Osteoblast (primary cell): ENCODE data around the gene LIPG. TPM values are rescaled to one million over a fixed set of nuclear protein-coding genes. Genes with fewer than 3 reads are reported as not detected.
"Not testable (repeated sequence)": the region's sequence is repeated elsewhere in the genome, so short reads cannot be mapped to it uniquely, and the experiment has no call there.

Source experiments
- DNase-seq: peaks from one replicate; pipeline ENCODE4 v3.0.0; 2011; ENCODE audit warnings: low spot score, mixed read lengths; ENCODE audit not compliant: insufficient read length; ENCODE audit errors: missing footprints
- H2AFZ ChIP-seq: 2 replicates; pipeline ENCODE4 v1.6.0; 2011; ENCODE audit warnings: mild to moderate bottlenecking, low read length
- H3K27ac ChIP-seq: 2 replicates; pipeline ENCODE4 v1.5.1; 2011; ENCODE audit warnings: mild to moderate bottlenecking, low read depth, low read length, moderate library complexity
- H3K27me3 ChIP-seq: 2 replicates; pipeline ENCODE4 v1.6.0; 2012; ENCODE audit warnings: mild to moderate bottlenecking, control low read depth, inconsistent platforms, low read length, moderate library complexity; ENCODE audit not compliant: insufficient read depth
- H3K36me3 ChIP-seq: 2 replicates; pipeline ENCODE4 v1.5.1; 2011; ENCODE audit warnings: mild to moderate bottlenecking, low read length, control low read depth, moderate library complexity; ENCODE audit not compliant: insufficient read depth
- H3K4me1 ChIP-seq: 2 replicates; pipeline ENCODE4 v1.5.1; 2011; ENCODE audit warnings: mild to moderate bottlenecking, low read length, control low read depth, moderate library complexity; ENCODE audit not compliant: insufficient read depth
- H3K4me2 ChIP-seq: 2 replicates; pipeline ENCODE4 v1.6.0; 2011; ENCODE audit warnings: mild to moderate bottlenecking, low read length; ENCODE audit not compliant: insufficient read depth
- H3K4me3 ChIP-seq: fragments of 200-600 bp; sonication (generic); 3 replicates; pipeline ENCODE4 v1.5.1; 2012; ENCODE audit warnings: mild to moderate bottlenecking, low read length, inconsistent platforms; ENCODE audit not compliant: insufficient read depth
- H3K79me2 ChIP-seq: 2 replicates; pipeline ENCODE4 v1.6.0; 2012; ENCODE audit warnings: mild to moderate bottlenecking, low read length, control low read depth, inconsistent platforms; ENCODE audit not compliant: insufficient read depth
- H3K9me3 ChIP-seq: 2 replicates; pipeline ENCODE4 v1.5.1; 2011; ENCODE audit warnings: low read depth, low read length, control low read depth
- H4K20me1 ChIP-seq: 2 replicates; pipeline ENCODE4 v1.6.0; 2012; ENCODE audit warnings: mild to moderate bottlenecking, low read length, control low read depth; ENCODE audit not compliant: insufficient read depth
- total RNA-seq: library from RNA; depleted of rRNA; stranded (reverse); fragments of >200 nt; gene quantifications from 2 replicates; pipeline ENCODE4 v1.2.3, GENCODE V29; 2012
- TF ChIP-seq, protein P1 (sequence below): IDR thresholded peaks from 2 replicates; pipeline ENCODE4 v1.5.1; 2011; ENCODE audit warnings: mild to moderate bottlenecking, low read depth, low read length, moderate library complexity; ENCODE audit errors: extremely low read depth

The LIPG gene
- total RNA-seq, result 2.2 and 3.5 TPM in 2 replicates

DNA sequence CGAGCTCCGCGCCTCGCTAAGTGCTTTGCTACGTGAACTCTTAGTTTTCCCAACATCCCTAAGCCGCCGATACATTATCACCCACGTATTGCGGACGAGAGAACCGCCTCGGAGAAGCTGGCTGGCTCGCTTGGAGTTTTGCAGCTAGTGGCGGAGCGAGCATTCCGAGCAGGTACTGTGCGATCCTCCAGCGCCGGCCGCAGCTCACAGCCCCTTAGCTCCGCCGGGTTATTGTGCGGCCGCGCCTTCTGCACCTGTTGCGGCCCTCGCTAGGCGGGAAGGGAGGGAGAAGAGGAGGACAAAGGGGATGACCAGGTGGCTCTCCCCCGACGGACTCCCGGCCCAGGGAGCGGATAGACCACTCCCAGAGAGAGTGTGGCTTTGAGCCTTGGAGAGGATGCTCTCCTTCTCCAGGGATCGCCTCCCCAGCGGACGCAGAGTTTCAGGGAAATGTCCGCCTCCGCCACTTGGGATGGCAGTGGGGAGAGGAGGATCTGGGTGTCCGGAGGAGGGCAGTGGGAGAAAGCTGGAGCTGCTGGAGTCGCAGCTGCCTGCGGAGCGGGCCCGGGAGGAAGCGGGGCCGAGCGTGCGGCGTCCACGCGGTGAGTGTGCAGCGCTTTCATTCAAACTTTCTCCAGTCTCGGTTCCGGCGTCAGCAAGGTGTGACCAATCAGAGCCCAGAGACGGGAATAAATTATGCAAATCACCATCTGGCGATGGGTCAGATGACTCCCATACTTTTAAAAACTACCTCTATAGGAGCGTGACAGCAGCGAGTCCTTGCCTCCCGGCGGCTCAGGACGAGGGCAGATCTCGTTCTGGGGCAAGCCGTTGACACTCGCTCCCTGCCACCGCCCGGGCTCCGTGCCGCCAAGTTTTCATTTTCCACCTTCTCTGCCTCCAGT lies at the start of gene LIPG:
TSS of gene LIPG (plus strand) at position 769 of the 905 bp plus-strand sequence. CDS start 252 bp downstream, outside the sequence.
- Histone ChIP-seq H3K4me2 (peak within 1 kb of the TSS; percentile 92), H3K79me2 (no peaks in the 10 kb centered on the region), H3K4me3 (peak within 1 kb of the TSS; percentile 66), H3K27ac (no peak within 1 kb of the TSS), H3K4me1 (peaks cover 24% of the 10 kb centered on the region), H2AFZ (peak within 1 kb of the TSS; percentile 88), H3K36me3 (no peaks in the 10 kb centered on the region), H3K9me3 (no peaks in the 10 kb centered on the region), H4K20me1 (no peaks in the 10 kb centered on the region), H3K27me3 (peaks cover 37% of the 10 kb centered on the region)
- TF ChIP-seq, protein P1, sequence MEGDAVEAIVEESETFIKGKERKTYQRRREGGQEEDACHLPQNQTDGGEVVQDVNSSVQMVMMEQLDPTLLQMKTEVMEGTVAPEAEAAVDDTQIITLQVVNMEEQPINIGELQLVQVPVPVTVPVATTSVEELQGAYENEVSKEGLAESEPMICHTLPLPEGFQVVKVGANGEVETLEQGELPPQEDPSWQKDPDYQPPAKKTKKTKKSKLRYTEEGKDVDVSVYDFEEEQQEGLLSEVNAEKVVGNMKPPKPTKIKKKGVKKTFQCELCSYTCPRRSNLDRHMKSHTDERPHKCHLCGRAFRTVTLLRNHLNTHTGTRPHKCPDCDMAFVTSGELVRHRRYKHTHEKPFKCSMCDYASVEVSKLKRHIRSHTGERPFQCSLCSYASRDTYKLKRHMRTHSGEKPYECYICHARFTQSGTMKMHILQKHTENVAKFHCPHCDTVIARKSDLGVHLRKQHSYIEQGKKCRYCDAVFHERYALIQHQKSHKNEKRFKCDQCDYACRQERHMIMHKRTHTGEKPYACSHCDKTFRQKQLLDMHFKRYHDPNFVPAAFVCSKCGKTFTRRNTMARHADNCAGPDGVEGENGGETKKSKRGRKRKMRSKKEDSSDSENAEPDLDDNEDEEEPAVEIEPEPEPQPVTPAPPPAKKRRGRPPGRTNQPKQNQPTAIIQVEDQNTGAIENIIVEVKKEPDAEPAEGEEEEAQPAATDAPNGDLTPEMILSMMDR, result no peak
- DNase-seq, result peak; percentile 93

DNA sequence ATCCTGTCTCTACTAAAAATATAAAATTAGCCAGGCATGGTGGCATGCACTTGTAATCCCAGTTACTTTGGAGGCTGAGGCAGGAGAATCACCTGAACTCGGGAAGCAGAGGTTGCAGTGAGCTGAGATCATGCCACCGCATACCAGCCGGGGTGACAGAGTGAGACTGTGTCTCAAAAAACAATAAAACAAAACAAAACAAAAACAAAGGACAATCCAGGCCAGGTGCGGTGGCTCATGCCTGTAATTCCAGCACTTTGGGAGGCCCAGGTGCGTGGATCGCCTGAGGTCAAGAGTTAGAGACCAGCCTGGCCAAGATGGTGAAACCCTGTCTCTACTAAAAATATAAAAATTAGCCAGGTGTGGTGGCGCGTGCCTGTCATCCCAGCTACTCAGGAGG lies 49.0 kb upstream of the LIPG start:
- not testable (repeated sequence) for H3K4me1 ChIP-seq, H4K20me1 ChIP-seq, H3K27ac ChIP-seq, H3K4me2 ChIP-seq, DNase-seq, H3K36me3 ChIP-seq, H3K79me2 ChIP-seq, H3K9me3 ChIP-seq, H3K27me3 ChIP-seq, H3K4me3 ChIP-seq, H2AFZ ChIP-seq

DNA sequence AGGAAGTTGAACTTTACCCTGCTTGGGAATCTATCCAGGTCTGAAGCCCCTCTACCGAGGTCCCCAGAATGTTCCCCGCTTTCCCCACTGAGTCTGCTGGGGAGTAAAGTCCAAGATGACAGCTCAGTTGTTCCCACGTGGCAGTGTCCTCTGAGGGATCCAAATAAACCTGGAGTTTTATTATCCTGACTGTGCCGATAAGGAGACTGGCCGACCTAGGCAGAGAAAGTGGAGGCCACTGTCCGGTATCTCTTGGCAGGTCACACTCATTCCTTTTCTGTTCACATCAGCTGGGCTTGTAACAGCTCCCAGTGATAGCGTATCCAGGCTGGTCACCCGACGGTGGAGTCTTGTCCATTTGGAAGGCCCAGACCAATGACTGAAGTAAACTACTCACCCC lies 47.3 kb upstream of the LIPG start:
- TF ChIP-seq, protein P1, result no peak
- Histone ChIP-seq H3K4me2 (no peak overlapping the region), H3K4me1 (no peaks in the 10 kb centered on the region), H3K4me3 (no peak overlapping the region), H3K79me2 (no peaks in the 10 kb centered on the region), H3K36me3 (no peaks in the 10 kb centered on the region), H3K27ac (no peak overlapping the region), H3K27me3 (no peaks in the 10 kb centered on the region), H4K20me1 (no peaks in the 10 kb centered on the region), H3K9me3 (no peaks in the 10 kb centered on the region), H2AFZ (no peak overlapping the region)
- DNase-seq, result no peak

DNA sequence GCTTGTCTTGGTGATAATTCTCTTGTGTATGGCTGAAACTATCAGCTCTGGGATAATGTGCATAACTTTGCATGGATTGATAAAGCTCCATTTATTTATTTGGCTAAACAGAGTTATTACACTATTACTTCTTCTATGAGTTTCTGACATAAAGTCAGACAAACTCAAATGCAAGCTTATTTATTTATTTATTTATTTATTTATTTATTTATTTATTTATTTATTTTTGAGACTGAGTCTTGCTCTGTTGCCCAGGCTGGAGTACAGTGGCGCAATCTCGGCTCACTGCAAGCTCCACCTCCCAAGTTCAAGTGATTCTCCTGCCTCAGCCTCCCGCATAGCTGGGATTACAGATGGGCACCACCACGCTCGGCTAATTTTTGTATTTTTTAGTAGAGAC lies 46.9 kb upstream of the LIPG start:
- not testable (repeated sequence) for H3K4me2 ChIP-seq, H3K36me3 ChIP-seq, H2AFZ ChIP-seq, DNase-seq, H3K27ac ChIP-seq, H4K20me1 ChIP-seq, H3K9me3 ChIP-seq, H3K4me1 ChIP-seq, H3K27me3 ChIP-seq, H3K4me3 ChIP-seq, H3K79me2 ChIP-seq

DNA sequence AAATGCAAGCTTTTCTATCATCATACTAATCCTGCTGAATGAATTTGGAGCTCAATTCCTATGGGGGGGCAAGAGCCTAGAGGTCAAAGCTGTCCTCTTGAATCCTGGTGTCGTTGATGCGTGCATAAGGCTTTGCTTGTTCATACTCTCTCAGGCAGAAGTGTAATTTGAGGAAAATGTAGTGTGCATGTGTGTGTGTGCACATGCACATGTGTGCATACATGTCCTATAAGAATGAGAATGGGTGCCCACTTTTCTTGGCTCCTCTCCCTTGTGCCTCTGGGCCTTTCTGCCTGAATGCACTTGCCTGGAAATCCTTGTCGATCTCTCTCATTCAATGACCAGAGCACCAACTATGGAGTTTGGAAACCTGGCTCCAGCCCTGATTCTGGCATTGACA lies 46.3 kb upstream of the LIPG start:
- Histone ChIP-seq H3K27me3 (no peaks in the 10 kb centered on the region), H3K9me3 (no peaks in the 10 kb centered on the region), H3K4me3 (no peak overlapping the region), H3K4me1 (no peaks in the 10 kb centered on the region), H4K20me1 (no peaks in the 10 kb centered on the region), H3K79me2 (no peaks in the 10 kb centered on the region), H3K36me3 (no peaks in the 10 kb centered on the region), H2AFZ (no peak overlapping the region), H3K4me2 (no peak overlapping the region), H3K27ac (no peak overlapping the region)
- no peak for DNase-seq
- TF ChIP-seq, protein P1, result no peak
